GM18511 (cell line): ENCODE measurements around the gene SLC27A3.

Experiments used
- ATAC-seq: cut with Tn5 transposase; IDR thresholded peaks from one replicate; pipeline ENCODE4 v1.9.1; 2021; ENCODE audit warnings: mild to moderate bottlenecking, moderate library complexity; ENCODE audit not compliant: unreplicated experiment

Gene SLC27A3

GRCh38 chr1:153796786-153797659 lies 21.8 kb downstream of the SLC27A3 start:
- ATAC-seq = no peak

GRCh38 chr1:153798468-153798780 lies 23.2 kb downstream of the SLC27A3 start:
- no peak for ATAC-seq

GRCh38 chr1:153799016-153799415 lies 23.8 kb downstream of the SLC27A3 start:
- no peak for ATAC-seq

GRCh38 chr1:153799566-153800465 lies 24.6 kb downstream of the SLC27A3 start:
- no peak for ATAC-seq

- no peak for ATAC-seq
Observed at GRCh38 chr1:153800516-153800915, 25.3 kb downstream of the SLC27A3 start.

GRCh38 chr1:153801028-153801625 lies 25.9 kb downstream of the SLC27A3 start:
- no peak for ATAC-seq

- ATAC-seq = no peak
Observed at GRCh38 chr1:153801786-153802697, 26.8 kb downstream of the SLC27A3 start.

- ATAC-seq = no peak
Observed at GRCh38 chr1:153803470-153804056, 28.4 kb downstream of the SLC27A3 start.

GRCh38 chr1:153804112-153804511 lies 28.9 kb downstream of the SLC27A3 start:
- no peak for ATAC-seq

GRCh38 chr1:153805042-153805745 lies 30.0 kb downstream of the SLC27A3 start:
- ATAC-seq = peak; percentile 98

GRCh38 chr1:153805886-153806719 lies 30.9 kb downstream of the SLC27A3 start:
- peak; percentile 12 for ATAC-seq

- no peak for ATAC-seq
Observed at GRCh38 chr1:153816283-153816889, 41.2 kb downstream of the SLC27A3 start.

GRCh38 chr1:153818876-153819275 lies 43.7 kb downstream of the SLC27A3 start:
- ATAC-seq = no peak

GRCh38 chr1:153827168-153827964 lies 52.2 kb downstream of the SLC27A3 start:
- no peak for ATAC-seq
